ENCODE results near the gene CPT1B. TPM values are rescaled to one million over a fixed set of nuclear protein-coding genes. Genes with fewer than 3 reads are reported as not detected.

CPT1B gene
- total and polyA plus RNA-seq, 2 of the 8 experiments (the other 6 are each of a cell fraction or from before 2014, with no cell fraction given), result 34.2 to 36.2 TPM

GRCh38 chr22:50606165-50606945 lies 28.1 kb upstream of the CPT1B start (continued):
- TF ChIP-seq CHD7 (IDR thresholded peaks at IDR 0.05; ENCODE audit: insufficient replicate concordance, low read length), result no peak
- TF ChIP-seq RAD21 (IDR thresholded peaks at IDR 0.05 in 1 of 2, conservative IDR thresholded peaks at IDR 0.05 in 1 of 2; ENCODE audit: low read depth in 2 of 2, low read length in 2 of 2), result peak; percentile 14 to 40; a peak in 2 of 4 replicates
- peak; percentile 41 to 48 (median 43) for TF ChIP-seq CTCF (IDR thresholded peaks at IDR 0.05; ENCODE audit: control extremely low read depth in 1 of 3, insufficient read depth in 1 of 3, low read depth in 1 of 3, low read length in 3 of 3)
